Thymus (tissue), 11 donors: ENCODE data around the gene MBP. TPM values are rescaled to one million over a fixed set of nuclear protein-coding genes. Genes with fewer than 3 reads are reported as not detected.
A peak's percentile ranks its signal among the peaks of the same experiment; 100 is the strongest.

Experiments
- DNase-seq, 9 donors: peaks; one replicate each; pipeline ENCODE4 v3.0.0-alpha.2; 2013; ENCODE audit warnings: low spot score in 9 of 9, low read depth in 6 of 9, missing footprints in 1 of 9
- H3K27ac ChIP-seq, 2 donors: one replicate each; pipeline ENCODE4 v1.5.1; 2013; ENCODE audit warnings: control low read depth in 1 of 2, low read depth in 1 of 2, low read length in 1 of 2, mild to moderate bottlenecking in 1 of 2, moderate library complexity in 1 of 2
- H3K27me3 ChIP-seq, 2 donors: one replicate each; pipeline ENCODE4 v1.5.1; 2013; ENCODE audit warnings: low read length in 1 of 2; ENCODE audit not compliant: control insufficient read depth in 2 of 2, insufficient read depth in 1 of 2
- H3K36me3 ChIP-seq, 2 donors: one replicate each; pipeline ENCODE4 v1.5.1; 2013; ENCODE audit warnings: low read length in 1 of 2, mild to moderate bottlenecking in 1 of 2, moderate library complexity in 1 of 2; ENCODE audit not compliant: control insufficient read depth in 2 of 2, insufficient read depth in 2 of 2
- H3K4me1 ChIP-seq, 2 donors: one replicate each; pipeline ENCODE4 v1.5.1; 2013; ENCODE audit warnings: low read length in 2 of 2; ENCODE audit not compliant: control insufficient read depth in 2 of 2, insufficient read depth in 2 of 2
- H3K4me3 ChIP-seq, 2 donors: one replicate each; pipeline ENCODE4 v1.5.1; 2013; ENCODE audit warnings: low read length in 2 of 2, control low read depth in 1 of 2, mild to moderate bottlenecking in 1 of 2
- H3K9me3 ChIP-seq, 2 donors: one replicate each; pipeline ENCODE4 v1.5.1; 2013; ENCODE audit warnings: low read length in 1 of 2, mild to moderate bottlenecking in 1 of 2; ENCODE audit not compliant: control insufficient read depth in 2 of 2, insufficient read depth in 1 of 2
- WGBS: extraction: QIAGEN DNeasy Blood & Tissue Kit; methylation state at CpG from one replicate; pipeline ENCODE4 v1.1.7; 2013; 5-methylcytosine and 5-hydroxymethylcytosine counted together
- polyA plus RNA-seq: library from polyadenylated mRNA; stranded (reverse); fragments of 200-250 nt; gene quantifications from one replicate; pipeline ENCODE4 v1.2.3, GENCODE V29; 2013
- total RNA-seq: library from RNA; stranded (reverse); fragments of 120-200 nt; gene quantifications from one replicate; pipeline ENCODE4 v1.2.4, GENCODE V29; 2013
- donor health status: healthy.

The MBP gene
- total and polyA plus RNA-seq, 2 donors = 16.1 to 16.3 TPM

DNA sequence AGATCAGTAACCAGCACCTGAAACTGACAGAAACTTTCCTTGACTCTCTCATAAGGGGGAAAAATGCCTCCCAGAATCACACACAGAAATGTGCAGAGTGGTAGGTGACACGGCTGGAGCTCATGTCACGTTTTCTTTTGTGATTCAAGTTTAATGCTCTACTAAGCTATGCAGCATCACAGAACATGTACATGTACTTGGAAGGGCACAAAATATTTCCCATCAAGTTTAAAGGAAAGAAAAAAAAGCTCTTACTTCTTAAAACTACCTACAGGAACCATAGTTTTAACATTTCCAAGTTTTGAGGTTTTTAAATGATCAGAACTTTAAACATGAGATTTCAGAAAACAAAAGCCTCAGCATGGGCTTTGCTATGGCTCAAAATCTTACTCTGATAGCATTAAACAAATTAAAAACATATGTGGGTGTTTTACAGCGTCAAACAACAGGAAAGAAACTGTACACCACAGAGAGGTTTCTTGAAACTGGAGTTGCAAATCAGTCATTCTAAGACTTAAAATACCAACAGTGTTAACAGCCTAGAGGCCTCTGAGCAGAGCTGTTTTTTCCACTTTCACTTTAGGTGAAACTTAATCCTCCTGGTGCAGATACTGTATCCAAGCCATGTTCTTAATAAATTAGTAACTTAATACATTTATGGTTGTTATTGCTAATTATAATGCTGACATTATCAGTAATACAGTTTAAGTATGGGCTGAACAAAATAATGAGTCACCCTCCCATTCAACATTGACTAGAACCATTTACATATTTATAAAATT lies 30.1 kb downstream of the MBP start:
- Histone ChIP-seq H3K27ac (peak overlapping the region; percentile 87 to 90), H3K36me3 (peaks cover 0 to 4% of the 10 kb centered on the region in 2 donors), H3K4me1 (peaks cover 34 to 80% of the 10 kb centered on the region in 2 donors), H3K9me3 (peaks cover 0 to 8% of the 10 kb centered on the region in 2 donors), H3K4me3 (no peak overlapping the region), H3K27me3 (peaks cover 0 to 9% of the 10 kb centered on the region in 2 donors)
- 30% methylated on average over 3 of the region's 3 CpGs for WGBS
- peak in 1 of 9 donors; percentile 74 for DNase-seq

GRCh38 chr18:77101410-77102258 lies 30.9 kb downstream of the MBP start:
- peaks cover 32 to 74% of the 10 kb centered on the region in 2 donors for H3K4me1 ChIP-seq
- peak in 1 of 9 donors; percentile 48 for DNase-seq
- WGBS = 47% methylated on average over 16 of the region's 16 CpGs
- peaks cover 0 to 11% of the 10 kb centered on the region in 2 donors for H3K27me3 ChIP-seq
- H3K4me3 ChIP-seq = no peak overlapping the region
- peak overlapping the region; percentile 87 to 90 for H3K27ac ChIP-seq
- peaks cover 0 to 8% of the 10 kb centered on the region in 2 donors for H3K9me3 ChIP-seq
- peaks cover 0 to 4% of the 10 kb centered on the region in 2 donors for H3K36me3 ChIP-seq

DNA sequence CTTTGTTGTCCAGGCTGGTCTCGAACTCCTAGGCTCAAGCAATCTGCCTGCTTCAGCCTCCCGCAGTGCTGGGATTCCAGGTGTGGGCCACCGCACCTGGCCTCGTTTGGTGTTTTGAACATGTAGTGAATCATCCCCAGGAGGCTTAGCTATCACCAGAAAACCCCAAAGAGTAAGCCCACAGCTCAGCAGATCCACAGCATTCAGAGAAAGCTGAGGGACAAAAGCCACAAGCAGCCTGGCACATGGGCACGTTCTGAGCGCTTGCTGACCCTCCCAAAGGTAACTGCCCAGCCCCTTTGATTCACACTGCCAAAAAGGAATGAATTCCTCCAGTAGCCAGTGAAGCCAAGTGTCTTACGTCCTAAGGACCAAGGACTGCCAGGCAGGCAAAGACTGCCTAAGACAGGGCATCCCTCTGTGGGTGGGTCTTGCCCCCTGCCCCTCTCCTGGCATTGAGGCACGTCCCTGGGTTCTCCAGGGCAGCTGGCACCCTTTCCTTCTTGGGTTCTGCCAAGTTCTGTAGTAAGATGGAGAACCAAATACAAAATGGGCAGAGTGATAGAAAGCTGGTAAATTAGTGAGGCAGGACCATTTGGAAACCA lies 31.7 kb downstream of the MBP start:
- H3K4me1 ChIP-seq = peaks cover 26 to 67% of the 10 kb centered on the region in 2 donors

DNA sequence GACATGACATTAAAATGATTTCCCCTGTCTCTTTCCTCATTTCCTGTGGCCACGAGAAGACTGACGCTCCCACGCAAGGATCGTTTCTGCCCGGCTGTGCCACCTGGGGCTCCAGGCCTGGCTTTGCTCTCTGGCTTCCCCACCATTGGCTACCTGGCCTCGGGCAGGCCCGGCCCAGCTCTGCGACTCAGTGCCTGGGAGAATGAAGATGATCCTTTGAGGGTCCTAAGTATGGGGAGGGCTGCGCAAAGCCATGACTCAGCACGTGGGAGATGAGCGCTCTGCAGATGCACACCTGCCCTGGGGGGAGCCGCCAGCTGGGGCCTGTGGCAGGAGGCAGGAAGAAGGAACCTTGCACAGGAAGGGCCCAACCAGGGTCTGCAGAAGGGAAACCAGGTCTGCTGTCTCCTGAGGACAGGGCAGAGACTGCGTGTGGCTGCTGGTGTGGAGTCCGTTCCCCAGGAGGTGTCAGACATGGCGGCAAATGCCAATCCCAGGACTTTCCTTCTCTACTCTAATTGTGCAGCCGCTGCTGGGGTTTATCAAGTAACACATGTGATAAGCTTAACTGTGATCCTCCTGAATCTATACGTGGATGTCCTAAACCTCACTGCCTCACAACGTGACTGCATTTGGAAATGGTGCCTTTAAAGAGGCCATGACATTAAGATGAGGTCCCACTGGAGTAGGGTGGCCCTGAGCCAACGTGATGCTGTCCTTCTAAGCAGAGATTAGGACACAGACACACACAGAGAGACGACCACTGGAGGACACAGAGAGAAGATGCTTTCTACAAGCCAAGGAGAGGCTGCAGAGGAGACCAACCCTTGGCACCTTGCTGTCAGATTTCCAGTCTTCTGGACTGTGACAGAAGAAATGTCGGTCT lies 32.9 kb downstream of the MBP start:
- H3K4me1 ChIP-seq = peaks cover 24 to 74% of the 10 kb centered on the region in 2 donors
- peak overlapping the region; percentile 1 to 26 for H3K27ac ChIP-seq
- DNase-seq = peak in 7 of 9 donors; percentile 56 to 90 (median 80)
- H3K36me3 ChIP-seq = peaks cover 0 to 4% of the 10 kb centered on the region in 2 donors
- H3K9me3 ChIP-seq = no peaks in the 10 kb centered on the region
- H3K4me3 ChIP-seq = no peak overlapping the region
- peaks cover 0 to 13% of the 10 kb centered on the region in 2 donors for H3K27me3 ChIP-seq
- WGBS = 33% methylated on average over 21 of the region's 21 CpGs

More for the DNA sequence above, 31.7 kb downstream of the MBP start:
- WGBS = 81% methylated on average over 8 of the region's 8 CpGs
- Histone ChIP-seq H3K36me3 (peaks cover 0 to 4% of the 10 kb centered on the region in 2 donors), H3K27me3 (peaks cover 0 to 11% of the 10 kb centered on the region in 2 donors), H3K9me3 (peaks cover 0 to 1% of the 10 kb centered on the region in 2 donors), H3K27ac (peak overlapping the region; percentile 0 to 90), H3K4me3 (no peak overlapping the region)
- peak in 1 of 9 donors; percentile 52 for DNase-seq

DNA sequence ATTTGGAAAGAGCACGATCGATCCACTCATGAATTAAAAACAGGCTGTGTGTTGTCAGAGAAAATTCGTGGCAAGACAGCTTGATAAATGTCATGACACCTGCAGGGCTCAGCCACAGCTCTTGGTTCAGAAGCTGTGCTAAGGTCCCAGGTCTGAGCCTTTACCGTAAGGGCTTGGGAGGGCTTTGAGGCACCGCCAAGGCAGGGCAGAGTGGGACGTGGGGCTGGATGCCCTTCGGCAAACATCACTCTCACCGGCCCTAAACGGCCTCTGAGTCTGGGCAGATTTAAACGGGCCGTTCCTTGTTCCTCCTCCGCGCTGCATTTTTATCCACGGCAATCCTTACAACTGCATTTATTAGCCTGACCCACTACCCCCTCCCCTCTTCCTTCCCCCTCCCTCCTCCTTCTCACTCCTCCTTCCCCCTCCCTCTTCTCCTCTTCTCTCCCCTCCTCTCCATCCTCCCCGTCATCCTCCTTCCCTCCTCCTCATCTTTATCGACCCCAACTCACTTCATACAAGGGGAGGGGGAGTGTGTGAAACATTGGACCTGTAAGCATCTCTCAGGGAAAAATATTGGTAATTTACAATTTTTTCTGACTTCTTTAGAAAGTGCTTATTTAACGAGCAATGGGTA lies 33.9 kb downstream of the MBP start:
- Histone ChIP-seq H3K27ac (no peak overlapping the region), H3K4me1 (peaks cover 24 to 66% of the 10 kb centered on the region in 2 donors), H3K27me3 (peaks cover 0 to 13% of the 10 kb centered on the region in 2 donors), H3K9me3 (no peaks in the 10 kb centered on the region), H3K36me3 (peaks cover 0 to 2% of the 10 kb centered on the region in 2 donors), H3K4me3 (no peak overlapping the region)
- WGBS = 54% methylated on average over 17 of the region's 17 CpGs
- peak in 1 of 9 donors; percentile 63 for DNase-seq

DNA sequence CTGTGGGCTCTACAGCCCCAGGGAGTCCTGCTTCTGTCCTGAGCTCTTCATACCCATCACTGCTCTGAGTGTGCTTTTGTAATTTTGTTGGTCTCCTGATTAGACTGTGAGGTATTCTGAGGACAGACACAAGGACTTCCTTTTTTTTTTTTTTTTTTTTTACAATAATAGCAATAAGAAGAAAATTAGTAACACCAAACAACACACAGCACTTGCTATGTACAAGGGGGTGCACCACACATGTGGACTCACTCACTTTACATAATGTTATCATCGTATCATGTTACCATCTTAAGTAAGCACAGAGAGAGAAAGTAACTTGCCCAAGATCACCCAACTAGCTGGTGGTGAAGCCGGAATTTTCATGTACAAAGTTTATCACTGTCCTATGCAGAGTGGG lies 34.6 kb downstream of the MBP start:
- Histone ChIP-seq H3K4me3 (no peak overlapping the region), H3K4me1 (peaks cover 24 to 60% of the 10 kb centered on the region in 2 donors), H3K9me3 (no peaks in the 10 kb centered on the region), H3K36me3 (no peaks in the 10 kb centered on the region), H3K27me3 (peaks cover 0 to 13% of the 10 kb centered on the region in 2 donors), H3K27ac (no peak overlapping the region)
- 84% methylated on average over 2 of the region's 2 CpGs for WGBS
- DNase-seq = no peak

GRCh38 chr18:77096936-77097886 lies 35.4 kb downstream of the MBP start:
- WGBS = 92% methylated on average over 11 of the region's 11 CpGs
- H3K27ac ChIP-seq = no peak overlapping the region
- no peaks in the 10 kb centered on the region for H3K9me3 ChIP-seq
- DNase-seq = no peak
- no peaks in the 10 kb centered on the region for H3K36me3 ChIP-seq
- peaks cover 0 to 13% of the 10 kb centered on the region in 2 donors for H3K27me3 ChIP-seq
- H3K4me3 ChIP-seq = no peak overlapping the region
- peaks cover 24 to 57% of the 10 kb centered on the region in 2 donors for H3K4me1 ChIP-seq
